Measurements from ENCODE around the gene TOB1. TPM values are rescaled to one million over a fixed set of nuclear protein-coding genes. Genes with fewer than 3 reads are reported as not detected.

The TOB1 gene
- 86.0 TPM for total RNA-seq (2021; ENCODE audit: unreplicated experiment)
- 57.2 and 74.9 TPM in 2 replicates for polyA plus RNA-seq (2012)
- Bru-seq, nascent RNA: percentile 95 among the genes with signal in this experiment
- BruChase-seq, experiment 1, labeled RNA remaining after a 6-hour chase: percentile 83 among the genes with signal in this experiment
- BruChase-seq, experiment 2, labeled RNA remaining after a 2-hour chase: percentile 98 among the genes with signal in this experiment
- long read RNA-seq, transcript TOB1-202 (2 exons, 2,229 nt): major isoform, 97 of 106 reads
- long read RNA-seq, partial matches to known transcripts: 0 of 106 reads
- long read RNA-seq, other reads (novel, unspliced or antisense): 7 of 106 reads

- ATAC-seq (peak; percentile 81), DNase-seq (ENCODE audit: low read depth, low spot score) (peak; percentile 96)
- no peaks in the 10 kb centered on the region for H3K9me3 ChIP-seq (ENCODE audit: control insufficient read depth in 1 of 2, insufficient read depth in 1 of 2, low read depth in 1 of 2, low read length in 2 of 2)
- H3K27me3 ChIP-seq (ENCODE audit: insufficient read depth, low read length): no peaks in the 10 kb centered on the region
- peak within 1 kb of the TSS; percentile 86 for H3K9ac ChIP-seq (ENCODE audit: low read length)
- H3K4me2 ChIP-seq (ENCODE audit: low read length): peak within 1 kb of the TSS; percentile 93
- no peaks in the 10 kb centered on the region for H3K9me2 ChIP-seq (ENCODE audit: insufficient read depth)
- ChIA-PET RAD21 (ENCODE audit: low non-redundant PET in 1 of 2, low total read pairs in 2 of 2, uncharacterized antibody in 2 of 2, unreplicated experiment in 2 of 2) (interaction anchor here (0.9 to 1.4 kb wide), 4 partner anchors 78 to 83 kb away, joined by 4 read pairs; no protein-coding TSS in a partner anchor), CTCF (interaction anchor here (0.7 to 2.4 kb wide), 14 partner anchors 9 to 387 kb away, joined by 3 to 20 read pairs (median 4); partner anchors contain the start of gene NME1), POLR2A (interaction anchor here (0.6 to 6.1 kb wide), 63 partner anchors 9 to 569 kb away, joined by 3 to 89 read pairs (median 5); partner anchors contain the start of genes LUC7L3, NME1, NME2 and SPAG9)
- peak within 1 kb of the TSS; percentile 17 for H2AFZ ChIP-seq (ENCODE audit: low read depth, low read length, poor library complexity, severe bottlenecking)
- peaks cover 23% of the 10 kb centered on the region for H4K20me1 ChIP-seq (ENCODE audit: insufficient read depth)
- peak within 1 kb of the TSS; percentile 92 for H3K27ac ChIP-seq (ENCODE audit: low read depth, low read length)
- peaks cover 11 to 13% of the 10 kb centered on the region in 2 experiments for H3K36me3 ChIP-seq (ENCODE audit: control insufficient read depth in 1 of 2, insufficient read depth in 2 of 2, low read length in 2 of 2)
- H3K79me2 ChIP-seq (ENCODE audit: insufficient read depth, low read length): peaks cover 36% of the 10 kb centered on the region
- BruUV-seq (replicated peaks): no TSS peak
- peak within 1 kb of the TSS; percentile 70 to 83 for H3K4me3 ChIP-seq (replicated peaks in 1 of 2; ENCODE audit: low read depth in 1 of 2, low read length in 2 of 2)
- peaks cover 17 to 36% of the 10 kb centered on the region in 2 experiments for H3K4me1 ChIP-seq (ENCODE audit: control insufficient read depth in 1 of 2, insufficient read depth in 2 of 2, low read length in 2 of 2)
- intact Hi-C loops (cut with micrococcal nuclease): loop anchor here (2.0 to 10.0 kb wide), 3 partner anchors 232 to 286 kb away; partner anchors contain the start of genes ABCC3, NME1 and SPAG9
- no peak for TF ChIP-seq TCF7L2 (IDR thresholded peaks at IDR 0.05; ENCODE audit: borderline replicate concordance, extremely low read depth, insufficient read depth, insufficient read length)
- no peak for TF ChIP-seq EZH2 (IDR thresholded peaks at IDR 0.05)
- TF ChIP-seq CBX3 (IDR thresholded peaks at IDR 0.05; ENCODE audit: low read depth): peak; percentile 58; the same call in 1 of the 2 replicates
- TF ChIP-seq RAD21 (IDR thresholded peaks at IDR 0.05; ENCODE audit: low read depth): no peak
- peak; percentile 71 for TF ChIP-seq YY1 (IDR thresholded peaks at IDR 0.05; ENCODE audit: extremely low read depth, insufficient replicate concordance, low read depth, low read length)
- TF ChIP-seq SP1 (IDR thresholded peaks at IDR 0.05; ENCODE audit: low read depth): peak; percentile 80
- TF ChIP-seq CTCF (IDR thresholded peaks at IDR 0.05 in 2 of 3, conservative IDR thresholded peaks at IDR 0.05 in 1 of 3; ENCODE audit: borderline replicate concordance in 1 of 3, insufficient read depth in 1 of 3, low read depth in 2 of 3, low read length in 2 of 3): no peak
- TF ChIP-seq EGR1 (IDR thresholded peaks at IDR 0.05; ENCODE audit: low read depth): 0 out of 2 replicates have a peak, but pooled peaks have one; percentile 54
- TF ChIP-seq SIN3A (IDR thresholded peaks at IDR 0.05; ENCODE audit: low read depth): peak; percentile 99
- no peak for TF ChIP-seq ZNF274 (IDR thresholded peaks at IDR 0.05; ENCODE audit: low read depth, low read length)
- peak; percentile 84 for TF ChIP-seq ZBTB33 (IDR thresholded peaks at IDR 0.05; ENCODE audit: extremely low read depth, insufficient replicate concordance, low read length)
- peak; percentile 99 for TF ChIP-seq POLR2A (IDR thresholded peaks at IDR 0.05; ENCODE audit: borderline replicate concordance, extremely low read depth, insufficient read depth, insufficient read length)
- peak; percentile 79 for TF ChIP-seq MAX (IDR thresholded peaks at IDR 0.05)
- no peak for TF ChIP-seq CEBPB (IDR thresholded peaks at IDR 0.05; ENCODE audit: low read depth)
- TF ChIP-seq ELF1 (IDR thresholded peaks at IDR 0.05; ENCODE audit: borderline replicate concordance, low read depth): no peak
- peak; percentile 46; the same call in 1 of the 2 replicates for TF ChIP-seq JUND (IDR thresholded peaks at IDR 0.05)
- TF ChIP-seq ZFX (IDR thresholded peaks at IDR 0.05): no peak; the same call in 1 of the 2 replicates
- no peak for TF ChIP-seq ATF3 (IDR thresholded peaks at IDR 0.05)
- TF ChIP-seq SRF (IDR thresholded peaks at IDR 0.05; ENCODE audit: low read depth): no peak
Measured at GRCh38 chr17:50866261-50866949, at the start of gene TOB1. TOB1 (minus strand) TSS chr17:50866354; CDS start chr17:50864017, 2,337 bp downstream.
